Activated CD4-positive, alpha-beta T cell treated with anti-CD3 and anti-CD28 coated beads, Interleukin-2, Interleukin-6, amounts not matched to agents 100 ng/mL and 50 ng/mL, durations not matched to agents 16 hours and 8 hours (primary cell): Measurements from ENCODE around the gene HES2.
"Not testable (repeated sequence)": the region's sequence is repeated elsewhere in the genome, so short reads cannot be mapped to it uniquely, and the experiment has no call there.

Experiments used
- DNase-seq: peaks from one replicate; pipeline ENCODE4 v3.0.0-alpha.2; 2020

Gene HES2

GRCh38 chr1:6435129-6435528 is 15.4 kb upstream of the HES2 start:
- no peak for DNase-seq

DNA sequence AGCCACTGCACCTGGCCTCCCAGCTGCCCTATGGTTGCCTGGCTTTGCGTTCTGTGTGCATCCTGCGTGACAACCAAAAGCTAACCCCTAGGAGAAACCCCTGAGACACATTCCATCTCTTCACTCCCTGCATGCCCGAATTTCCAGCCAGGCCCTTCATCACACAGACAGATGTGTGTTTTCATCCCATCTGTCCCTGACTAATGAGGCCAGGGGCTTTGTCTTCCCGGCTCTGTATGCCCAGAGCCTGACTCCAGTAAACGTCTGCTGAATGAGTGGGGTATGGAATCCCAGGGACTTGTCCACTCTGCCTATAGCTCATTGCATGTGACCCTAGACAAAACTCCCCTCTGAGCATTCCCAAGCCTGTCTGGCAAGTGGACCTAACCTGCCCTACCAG is 14.5 kb upstream of the HES2 start:
- DNase-seq: no peak

DNA sequence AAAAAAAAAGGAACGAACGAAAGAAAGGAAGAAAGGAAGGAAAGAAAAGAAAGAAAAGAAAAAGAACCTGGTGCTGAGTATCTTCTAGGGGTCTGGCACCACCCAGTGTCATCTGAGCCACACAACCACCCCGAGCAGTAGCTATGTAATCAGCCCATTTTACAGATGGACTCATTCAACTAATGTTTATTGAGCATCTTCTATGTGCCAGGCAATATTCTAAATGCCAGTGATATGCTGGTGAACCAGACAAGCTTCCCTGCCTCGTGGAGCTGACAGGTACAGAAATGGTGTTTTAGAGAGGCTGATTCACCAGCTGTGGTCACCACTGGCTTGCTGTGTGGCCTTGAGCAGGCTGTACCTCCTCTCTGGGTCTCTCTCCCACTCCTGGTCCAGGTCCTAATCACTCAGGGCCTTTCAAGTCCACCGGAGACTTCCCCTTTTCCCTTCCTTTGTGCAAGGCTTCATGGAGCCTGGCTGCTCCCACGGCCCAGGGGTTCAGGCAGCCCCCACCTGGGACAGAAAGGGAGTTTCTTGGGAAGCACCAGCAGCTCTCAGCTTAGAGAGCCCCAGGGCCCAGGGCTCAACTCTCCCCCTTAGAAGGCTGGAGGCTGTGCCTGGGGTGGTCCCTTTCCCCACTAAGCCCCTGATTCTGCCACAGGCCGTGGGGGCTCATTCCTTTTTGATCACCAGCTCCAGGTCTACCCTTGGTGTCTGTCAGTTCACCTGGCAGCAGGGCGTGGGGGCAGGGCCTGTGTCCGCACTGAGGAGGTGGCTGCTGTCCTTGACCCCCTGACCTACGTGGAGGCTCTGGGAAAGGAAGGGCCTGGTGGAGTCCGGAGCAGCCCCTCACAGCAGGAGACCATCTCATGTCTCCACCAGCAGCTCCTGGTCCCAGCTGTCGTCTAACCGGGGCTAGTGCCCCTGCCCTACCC is 12.2 kb upstream of the HES2 start:
- DNase-seq: not testable (repeated sequence)

- DNase-seq: not testable (repeated sequence)
Measured at GRCh38 chr1:6429660-6430411, 10.1 kb upstream of the HES2 start.

DNA sequence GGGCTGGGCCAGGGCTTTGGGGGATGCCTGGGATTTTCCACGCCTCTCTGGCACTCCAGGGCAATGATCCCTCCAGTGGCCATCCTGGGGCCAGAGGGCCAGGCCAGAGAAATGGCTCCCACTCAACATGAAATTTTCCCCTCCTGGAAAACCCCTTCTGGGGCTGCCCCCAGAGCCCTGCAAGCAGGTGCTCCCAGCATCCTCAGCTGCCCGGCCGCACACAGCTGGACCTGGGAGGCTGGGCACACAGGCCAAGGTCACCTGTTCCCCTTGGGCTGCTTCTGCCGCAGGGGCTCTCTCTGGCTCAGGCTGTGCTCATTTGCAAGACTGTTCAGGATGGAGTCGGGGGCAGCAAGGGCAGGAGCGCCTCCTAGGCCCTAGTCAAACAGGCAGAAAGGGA is 8.7 kb upstream of the HES2 start:
- not testable (repeated sequence) for DNase-seq

- no peak for DNase-seq
Measured at GRCh38 chr1:6427441-6428390, 8.0 kb upstream of the HES2 start.

- DNase-seq: no peak
Measured at GRCh38 chr1:6426972-6427350, 7.2 kb upstream of the HES2 start.

- no peak for DNase-seq
Measured at GRCh38 chr1:6426277-6426971, 6.7 kb upstream of the HES2 start.

DNA sequence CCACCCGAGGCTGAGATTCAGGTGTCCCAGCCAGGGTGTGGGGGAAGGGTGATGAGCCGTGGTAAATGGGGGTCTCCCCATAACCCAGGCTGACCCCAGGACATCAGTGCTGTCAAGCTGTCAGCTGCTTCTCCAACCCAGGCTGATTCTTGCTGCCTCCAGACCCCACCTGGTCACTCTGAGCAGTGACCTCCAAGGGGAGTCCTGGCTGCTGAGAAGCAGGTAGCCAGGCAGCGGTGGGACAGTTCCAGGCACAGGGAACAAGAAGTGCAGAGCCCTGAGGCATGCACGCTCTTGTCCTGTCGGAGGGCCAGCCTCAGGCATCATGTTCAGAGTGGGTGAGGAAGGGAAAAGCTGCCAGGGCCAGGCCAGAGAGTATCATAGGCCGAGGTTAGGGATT is 5.9 kb upstream of the HES2 start:
- DNase-seq: no peak

GRCh38 chr1:6424619-6425593 is 5.2 kb upstream of the HES2 start, which contains the start of gene ESPN:
Gene ESPN, plus strand, starts transcription at chr1:6424776. Its CDS starts 180 bp downstream, at chr1:6424956.
- no peak for DNase-seq

DNA sequence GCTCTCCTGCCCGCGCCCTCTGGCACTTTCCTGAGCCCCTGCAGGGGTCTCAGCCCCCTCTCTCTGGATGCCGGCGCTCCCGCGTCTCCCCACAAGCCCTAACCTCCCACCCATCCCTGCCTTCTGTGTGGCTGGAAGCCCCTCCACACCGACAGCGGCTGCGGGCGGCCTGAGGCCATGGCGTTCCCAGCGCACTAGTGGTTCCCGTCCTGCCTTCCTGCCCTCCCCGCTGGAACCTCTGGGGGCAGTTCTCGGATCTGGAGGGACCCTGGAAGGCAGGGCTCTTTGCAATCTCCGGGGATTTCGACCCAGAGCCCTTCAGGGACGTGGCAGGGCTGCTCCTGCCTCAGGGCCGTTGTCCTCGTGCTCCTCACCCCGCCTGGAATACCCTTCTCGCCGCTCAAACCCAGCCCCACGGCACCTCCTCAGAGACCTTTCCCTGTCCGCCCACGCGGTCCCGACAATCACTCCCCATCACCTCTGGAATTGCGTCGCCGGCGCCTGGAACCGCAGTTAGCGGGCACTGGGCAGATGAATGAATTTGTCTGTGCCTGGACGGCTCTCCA is 4.4 kb upstream of the HES2 start:
- no peak for DNase-seq

DNA sequence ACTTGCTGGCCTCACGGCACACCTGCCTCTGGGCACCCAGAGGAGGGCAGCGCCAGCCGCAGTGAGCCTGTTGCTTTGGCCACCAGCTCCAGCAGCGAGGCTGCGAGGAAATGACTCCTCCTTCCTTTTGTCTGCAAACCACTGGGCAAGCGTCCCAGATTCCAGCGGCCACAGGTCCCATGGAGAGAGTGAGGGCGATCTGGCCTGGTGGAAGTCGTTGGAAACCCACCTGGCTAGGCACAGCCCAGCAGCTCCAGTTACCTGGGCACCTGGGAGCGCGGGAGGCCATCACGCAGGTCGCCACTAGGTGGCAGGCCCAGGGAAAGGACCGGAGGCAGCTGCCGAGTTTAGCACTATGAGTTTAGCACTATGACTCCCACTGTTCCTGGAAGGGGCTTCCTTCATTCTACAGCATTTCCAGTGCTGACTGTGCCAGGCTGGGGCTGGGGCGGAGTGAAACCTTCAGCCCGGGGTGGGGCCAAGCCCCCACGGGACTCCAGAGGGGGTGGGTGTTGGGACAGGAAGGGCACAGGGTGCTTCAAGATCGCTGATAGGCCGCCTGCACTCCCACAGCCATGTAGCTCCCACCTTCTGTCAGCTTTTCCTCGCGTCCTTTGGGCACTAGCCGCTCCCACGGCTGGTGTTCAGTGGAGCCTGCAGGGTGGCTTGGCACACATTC is 3.7 kb upstream of the HES2 start:
- peak; percentile 75 for DNase-seq

- DNase-seq: no peak
Measured at GRCh38 chr1:6421266-6421665, 1.5 kb upstream of the HES2 start.

GRCh38 chr1:6420454-6421042 is 829 bp upstream of the HES2 start:
- DNase-seq: peak; percentile 23

- no peak for DNase-seq
Measured at GRCh38 chr1:6419397-6419803, 319 bp downstream of the HES2 start.

DNA sequence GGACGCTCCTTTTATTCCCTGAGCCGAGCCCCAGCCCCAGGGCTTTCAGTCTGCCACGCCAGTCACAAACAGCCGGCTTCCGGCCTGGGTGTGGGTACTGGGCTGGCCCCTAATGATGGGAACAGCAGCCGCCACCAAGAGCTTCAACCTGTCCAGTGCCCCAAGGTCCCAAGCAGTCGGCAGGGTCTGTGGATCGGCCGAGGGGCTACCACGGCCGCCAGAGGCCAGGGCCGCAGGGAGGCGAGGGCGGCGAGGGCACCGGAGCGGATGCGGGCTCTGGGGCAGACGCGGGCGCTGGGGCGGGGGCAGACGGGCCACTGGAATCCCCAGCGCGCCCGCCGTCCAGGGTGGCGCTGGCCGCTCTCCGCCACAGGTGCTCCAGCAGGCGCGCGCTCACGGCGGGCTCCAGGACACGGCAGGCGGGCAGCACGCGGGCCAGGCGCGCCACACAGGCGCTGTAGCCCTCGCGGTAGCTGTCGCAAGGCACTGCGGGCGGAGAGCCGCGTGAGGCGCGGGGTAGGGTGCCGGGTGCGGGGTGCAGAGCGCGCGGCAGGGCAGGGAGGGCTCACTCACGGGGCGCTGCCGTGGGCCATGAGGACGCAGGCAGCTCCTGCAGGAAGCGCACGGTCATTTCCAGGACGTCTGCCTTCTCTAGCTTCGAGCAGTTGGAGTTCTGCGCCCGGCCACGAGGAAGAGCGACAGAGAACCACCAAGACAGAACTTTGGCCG is 887 bp downstream of the HES2 start:
- DNase-seq: no peak

GRCh38 chr1:6417961-6418667 is 1.6 kb downstream of the HES2 start:
- DNase-seq: no peak

DNA sequence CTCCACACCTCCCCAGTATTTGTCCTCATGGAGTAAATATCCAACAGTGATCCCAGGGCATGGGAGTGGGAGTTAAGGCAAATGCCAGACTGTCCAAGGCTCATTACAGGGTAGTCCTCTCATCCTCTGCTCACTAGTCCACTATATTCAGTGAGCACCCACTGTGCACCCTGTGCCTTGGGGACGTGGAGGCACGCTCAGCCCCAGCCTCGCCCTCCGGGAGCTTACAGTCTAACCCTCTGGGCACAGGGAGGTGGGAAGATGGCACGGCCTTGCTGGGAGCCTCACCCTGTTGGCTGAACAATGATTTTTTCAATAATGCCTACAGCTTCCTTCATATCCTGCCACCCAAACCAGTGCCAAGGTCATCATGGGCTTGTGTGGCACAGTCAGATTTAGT is 2.8 kb downstream of the HES2 start:
- DNase-seq: no peak
